IMR-90 (cell line): ENCODE measurements around the gene KCNJ6. TPM values are rescaled to one million over a fixed set of nuclear protein-coding genes. Genes with fewer than 3 reads are reported as not detected.

Source experiments
- ATAC-seq: fragments of 200-7000 bp; cut with Tn5 transposase; 2 replicates; pipeline ENCODE4 v1.9.1; 2020; ENCODE audit warnings: low read depth, mild to moderate bottlenecking, moderate library complexity
- BruUV-seq: library from RNA; stranded (reverse); fragments of 400-500 nt; replicated peaks from 2 replicates; lab custom pipeline; 2021; lab: Mats Ljungman, UMichigan
- CTCF ChIA-PET: fragments of 300-600 bp; formaldehyde crosslinking; extraction: SDS; loops from one replicate; lab custom pipeline; 2021; ENCODE audit warnings: antibody characterized with exemption; lab: Yijun Ruan, JAX
- POLR2A ChIA-PET: fragments of 300-600 bp; sonication (Branson Sonifier 250); formaldehyde crosslinking; loops from one replicate; lab custom pipeline; 2022; ENCODE audit warnings: antibody characterized with exemption; ENCODE audit not compliant: unreplicated experiment; lab: Charles Lee
- DNase-seq: peaks from one replicate; pipeline ENCODE4 v3.0.0; 2013
- H2AFZ ChIP-seq: replicated peaks from 2 replicates; pipeline ENCODE3; 2013; ENCODE audit warnings: low read length, mild to moderate bottlenecking; ENCODE audit not compliant: poor library complexity
- H2AK5ac ChIP-seq: 2 replicates; pipeline ENCODE4 v1.6.1; 2013; ENCODE audit warnings: low read depth, low read length, inconsistent platforms
- H2AK9ac ChIP-seq: replicated peaks from 2 replicates; pipeline ENCODE3; 2013; ENCODE audit warnings: mild to moderate bottlenecking, low read depth, low read length, moderate library complexity; ENCODE audit not compliant: poor library complexity
- H2BK120ac ChIP-seq: 2 replicates; pipeline ENCODE4 v1.6.1; 2013; ENCODE audit warnings: low read depth, low read length, inconsistent platforms
- H2BK15ac ChIP-seq: 3 replicates; pipeline ENCODE4 v1.6.1; 2013; ENCODE audit warnings: low read depth, low read length, inconsistent platforms
- H2BK20ac ChIP-seq: 2 replicates; pipeline ENCODE4 v1.6.1; 2013; ENCODE audit warnings: low read depth, mild to moderate bottlenecking, inconsistent platforms, low read length, moderate library complexity
- H2BK5ac ChIP-seq: 2 replicates; pipeline ENCODE4 v1.6.1; 2013; ENCODE audit warnings: mild to moderate bottlenecking, low read depth, low read length, inconsistent platforms; ENCODE audit not compliant: poor library complexity, severe bottlenecking
- H3K14ac ChIP-seq: replicated peaks from 2 replicates; pipeline ENCODE4 v1.6.1; 2013; ENCODE audit warnings: low read depth, low read length, inconsistent platforms
- H3K18ac ChIP-seq: 2 replicates; pipeline ENCODE4 v1.6.1; 2013; ENCODE audit warnings: low read depth, low read length, control low read depth
- H3K23ac ChIP-seq: 2 replicates; pipeline ENCODE4 v1.6.1; 2013; ENCODE audit warnings: low read depth, low read length, inconsistent platforms
- H3K27ac ChIP-seq: 2 replicates; pipeline ENCODE4 v1.5.1; 2013; ENCODE audit warnings: mild to moderate bottlenecking, control low read depth, low read length; ENCODE audit not compliant: insufficient read depth
- H3K27me3 ChIP-seq: 2 replicates; pipeline ENCODE4 v1.6.1; 2013; ENCODE audit warnings: low read length; ENCODE audit not compliant: control insufficient read depth, insufficient read depth
- H3K36me3 ChIP-seq: 2 replicates; pipeline ENCODE4 v1.6.1; 2013; ENCODE audit warnings: low read length, mixed read lengths; ENCODE audit not compliant: control insufficient read depth, insufficient read depth
- H3K4ac ChIP-seq: 2 replicates; pipeline ENCODE4 v1.6.1; 2013; ENCODE audit warnings: low read depth, low read length, inconsistent platforms
- H3K4me1 ChIP-seq: 2 replicates; pipeline ENCODE4 v1.6.1; 2013; ENCODE audit warnings: low read length, mixed read lengths; ENCODE audit not compliant: control insufficient read depth, insufficient read depth
- H3K4me2 ChIP-seq: 2 replicates; pipeline ENCODE4 v1.6.1; 2013; ENCODE audit warnings: low read depth, mild to moderate bottlenecking, control low read depth, low read length, moderate library complexity
- H3K4me3 ChIP-seq: 2 replicates; pipeline ENCODE4 v1.5.1; 2013; ENCODE audit warnings: low read depth, mild to moderate bottlenecking, control low read depth, low read length, moderate library complexity; ENCODE audit not compliant: insufficient read depth
- H3K56ac ChIP-seq: 2 replicates; pipeline ENCODE4 v1.6.1; 2013; ENCODE audit warnings: low read length, inconsistent platforms; ENCODE audit not compliant: insufficient read depth; ENCODE audit errors: extremely low read depth
- H3K79me1 ChIP-seq, 2 experiments: 2 replicates each; pipeline ENCODE4 v1.6.1; 2013; ENCODE audit warnings: low read length in 2 of 2, inconsistent platforms in 1 of 2, low read depth in 1 of 2
- H3K9ac ChIP-seq: 2 replicates; pipeline ENCODE4 v1.6.1; 2013; ENCODE audit warnings: low read depth, low read length, control low read depth
- H3K9me1 ChIP-seq: 2 replicates; pipeline ENCODE4 v1.6.1; 2013; ENCODE audit warnings: low read length, inconsistent platforms; ENCODE audit not compliant: insufficient read depth
- H3K9me3 ChIP-seq: 2 replicates; pipeline ENCODE4 v1.6.1; 2013; ENCODE audit warnings: low read length; ENCODE audit not compliant: control insufficient read depth, insufficient read depth
- H4K20me1 ChIP-seq: 2 replicates; pipeline ENCODE4 v1.6.1; 2013; ENCODE audit warnings: low read length, inconsistent platforms; ENCODE audit not compliant: insufficient read depth
- H4K5ac ChIP-seq: 2 replicates; pipeline ENCODE4 v1.6.1; 2013; ENCODE audit warnings: mild to moderate bottlenecking, low read depth, low read length, control low read depth
- H4K8ac ChIP-seq, 2 experiments: 2 replicates each; pipeline ENCODE4 v1.6.1; 2013; ENCODE audit warnings: low read depth in 2 of 2, low read length in 2 of 2, control low read depth in 1 of 2, inconsistent platforms in 1 of 2
- H4K91ac ChIP-seq: 2 replicates; pipeline ENCODE4 v1.6.1; 2013; ENCODE audit warnings: low read depth, low read length, inconsistent platforms; ENCODE audit not compliant: insufficient read depth
- BHLHE40 ChIP-seq: fragments of 150-350 bp; IDR thresholded peaks from 2 replicates; pipeline ENCODE4 v1.6.1; 2016; ENCODE audit warnings: mild to moderate bottlenecking, low read depth, low read length
- CEBPB ChIP-seq: IDR thresholded peaks from 2 replicates; pipeline ENCODE4 v1.6.1; 2012; ENCODE audit warnings: low read depth, low read length, improper control_type of control experiment
- CHD1 ChIP-seq: IDR thresholded peaks from 2 replicates; pipeline ENCODE4 v1.6.1; 2012; ENCODE audit warnings: low read depth, low read length, improper control_type of control experiment
- FOS ChIP-seq: fragments of 150-350 bp; IDR thresholded peaks from 2 replicates; pipeline ENCODE4 v1.6.1; 2016; ENCODE audit warnings: low read depth, low read length
- MAFK ChIP-seq: IDR thresholded peaks from 2 replicates; pipeline ENCODE4 v1.6.1; 2012; ENCODE audit warnings: low read depth, low read length, improper control_type of control experiment
- MAZ ChIP-seq: IDR thresholded peaks from 2 replicates; pipeline ENCODE4 v1.6.1; 2012; ENCODE audit warnings: low read depth, mild to moderate bottlenecking, low read length, improper control_type of control experiment, moderate library complexity, borderline replicate concordance
- MXI1 ChIP-seq: IDR thresholded peaks from 2 replicates; pipeline ENCODE4 v1.6.1; 2012; ENCODE audit warnings: low read depth, mild to moderate bottlenecking, low read length, moderate library complexity, borderline replicate concordance
- NFE2L2 ChIP-seq: fragments of 150-350 bp; IDR thresholded peaks from 2 replicates; pipeline ENCODE4 v1.6.1; 2016; ENCODE audit warnings: low read depth, mild to moderate bottlenecking, low read length
- RAD21 ChIP-seq: IDR thresholded peaks from 2 replicates; pipeline ENCODE4 v1.6.1; 2012; ENCODE audit warnings: low read length, improper control_type of control experiment
- RCOR1 ChIP-seq: IDR thresholded peaks from 2 replicates; pipeline ENCODE4 v1.6.1; 2012; ENCODE audit warnings: mild to moderate bottlenecking, low read length, improper control_type of control experiment; ENCODE audit not compliant: insufficient replicate concordance
- RFX5 ChIP-seq: IDR thresholded peaks from 2 replicates; pipeline ENCODE4 v1.8.0; 2012; ENCODE audit warnings: low read depth, mild to moderate bottlenecking, low read length, moderate library complexity
- SMC3 ChIP-seq: fragments of 150-350 bp; IDR thresholded peaks from 2 replicates; pipeline ENCODE4 v1.6.1; 2016; ENCODE audit warnings: low read depth, mild to moderate bottlenecking, antibody characterized with exemption, low read length, moderate library complexity
- WGBS, 2 experiments: methylation state at CpG; one replicate each; pipeline versions ENCODE4 v1.1.5 to v1.1.7; 2013; ENCODE audit warnings: missing lambda C conversion rate in 2 of 2; ENCODE audit not compliant: insufficient read length in 1 of 2; ENCODE audit errors: extremely low coverage in 2 of 2; 5-methylcytosine and 5-hydroxymethylcytosine counted together
- dilution Hi-C: fragments of 300-500 bp; cut with HindIII; formaldehyde crosslinking; loops from one replicate; pipeline ENCODE4 v1.14.3; 2018; ENCODE audit warnings: low sequenced_read_pairs; ENCODE audit not compliant: unreplicated experiment
- in situ Hi-C: fragments of 300-500 bp; cut with MboI; formaldehyde crosslinking; loops from 3 replicates; pipeline ENCODE4 v1.14.3; 2019; ENCODE audit warnings: low sequenced_read_pairs, inconsistent platforms, mixed read lengths
- intact Hi-C: fragments of 100-400 bp; cut with micrococcal nuclease; formaldehyde crosslinking; loops from 2 replicates; pipeline ENCODE4 v1.10.0; 2022
- polyA plus RNA-seq, 3 experiments: library from polyadenylated mRNA; depleted of rRNA; stranded (reverse); fragments of >200 nt; gene quantifications; 2 replicates each; pipeline ENCODE4 v1.2.3, GENCODE V29; 2012; ENCODE audit warnings: low replicate concordance in 1 of 3
- total RNA-seq: library from RNA; depleted of rRNA; stranded (reverse); fragments of >200 nt; gene quantifications from 2 replicates; pipeline ENCODE4 v1.2.3, GENCODE V29; 2012
- TF ChIP-seq, protein P1 (sequence below): fragments of 150-350 bp; IDR thresholded peaks from 2 replicates; pipeline ENCODE4 v1.6.1; 2017; ENCODE audit warnings: mild to moderate bottlenecking, antibody characterized with exemption, low read length, low read depth
- TF ChIP-seq, protein P2 (sequence below): fragments of 150-350 bp; IDR thresholded peaks from 2 replicates; pipeline ENCODE4 v1.6.1; 2016; ENCODE audit warnings: low read depth, mild to moderate bottlenecking, low read length, moderate library complexity, borderline replicate concordance
- TF ChIP-seq, protein P3 (sequence below): conservative IDR thresholded peaks from 2 replicates; pipeline ENCODE4 v1.5.1; 2012; ENCODE audit warnings: mild to moderate bottlenecking, low read depth, low read length, improper control_type of control experiment

The KCNJ6 gene
- total and polyA plus RNA-seq, 2 of the 4 experiments (the other 2 are of a cell fraction), result under 0.01 to 0.02 TPM

DNA sequence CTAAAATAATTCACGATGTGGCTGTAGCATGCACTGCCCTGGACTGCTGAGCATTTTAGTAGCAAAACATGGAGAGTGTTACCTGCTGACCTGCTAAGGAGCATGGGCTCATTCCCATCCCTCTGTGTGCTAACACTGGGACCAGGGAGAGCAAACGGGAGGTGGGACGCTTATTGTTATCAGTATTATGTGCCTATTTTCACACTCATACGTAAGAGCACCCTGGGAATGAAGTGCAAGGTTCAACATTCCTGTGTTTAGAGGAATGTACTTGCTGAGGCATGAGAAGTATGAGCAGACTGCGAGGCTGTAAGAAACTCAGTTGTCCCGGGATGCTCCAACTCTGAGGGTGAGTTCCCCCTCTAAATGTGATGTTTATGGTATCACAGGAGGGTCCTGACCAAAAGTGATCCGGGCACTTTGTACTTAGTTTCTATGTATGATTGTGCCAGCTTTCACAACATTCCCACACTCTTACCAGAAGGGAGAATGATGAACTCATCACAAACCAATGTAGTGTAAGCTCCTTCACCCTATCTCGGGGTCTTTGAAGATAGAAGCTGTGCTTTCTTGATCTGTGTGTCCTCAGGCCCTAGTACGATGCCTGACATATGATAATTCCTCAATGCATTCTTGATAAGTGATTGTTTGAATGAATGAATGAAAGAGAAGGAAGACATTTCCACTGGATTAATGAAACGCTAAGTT, 164.8 kb downstream of the KCNJ6 start:
- Histone ChIP-seq H4K8ac (no peak overlapping the region), H2BK20ac (no peak overlapping the region), H2AFZ (no peak overlapping the region), H3K4me2 (peak overlapping the region; percentile 50; the same call in 1 of the 2 replicates), H4K5ac (no peak overlapping the region), H4K91ac (no peak overlapping the region), H3K56ac (no peak overlapping the region), H3K36me3 (no peaks in the 10 kb centered on the region), H3K14ac (no peak overlapping the region), H3K9me1 (no peaks in the 10 kb centered on the region), H3K27ac (no peak overlapping the region), H4K20me1 (no peaks in the 10 kb centered on the region), H2AK9ac (no peak overlapping the region), H3K27me3 (peaks cover 67% of the 10 kb centered on the region), H3K4ac (no peak overlapping the region), H3K9ac (no peak overlapping the region), H3K23ac (no peak overlapping the region), H2BK15ac (no peak overlapping the region), H3K4me1 (peaks cover 2% of the 10 kb centered on the region), H3K79me1 (no peaks in the 10 kb centered on the region), H3K18ac (no peak overlapping the region), H3K4me3 (no peak overlapping the region), H2AK5ac (no peak overlapping the region), H2BK5ac (no peak overlapping the region), H3K9me3 (no peaks in the 10 kb centered on the region), H2BK120ac (no peak overlapping the region)
- in situ Hi-C loops, result loop anchor here (5.0 kb wide), 1 partner anchor 176 kb away; no protein-coding TSS in a partner anchor
- CTCF ChIA-PET, result interaction anchor here (1.6 kb wide), 1 partner anchor 11 kb away, joined by 4 read pairs; no protein-coding TSS in a partner anchor
- peak; percentile 81 for ATAC-seq
- dilution Hi-C loops, result no loop called here
- POLR2A ChIA-PET, result no interaction called here
- no TSS peak for BruUV-seq
- intact Hi-C loops, result no loop called here
- peak; percentile 33 for DNase-seq
- 70% methylated on average over 2 of the region's 10 CpGs; no CpG with 5 or more reads in 1 of the 2 experiments for WGBS, 2 experiments
- TF ChIP-seq, protein P1, sequence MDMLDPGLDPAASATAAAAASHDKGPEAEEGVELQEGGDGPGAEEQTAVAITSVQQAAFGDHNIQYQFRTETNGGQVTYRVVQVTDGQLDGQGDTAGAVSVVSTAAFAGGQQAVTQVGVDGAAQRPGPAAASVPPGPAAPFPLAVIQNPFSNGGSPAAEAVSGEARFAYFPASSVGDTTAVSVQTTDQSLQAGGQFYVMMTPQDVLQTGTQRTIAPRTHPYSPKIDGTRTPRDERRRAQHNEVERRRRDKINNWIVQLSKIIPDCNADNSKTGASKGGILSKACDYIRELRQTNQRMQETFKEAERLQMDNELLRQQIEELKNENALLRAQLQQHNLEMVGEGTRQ, result no peak
- TF ChIP-seq MAFK (no peak), RCOR1 (no peak), SMC3 (no peak), CHD1 (no peak), BHLHE40 (no peak), FOS (no peak), MXI1 (no peak), RAD21 (no peak), NFE2L2 (no peak), RFX5 (no peak), MAZ (no peak), CEBPB (no peak)
- TF ChIP-seq, protein P2, sequence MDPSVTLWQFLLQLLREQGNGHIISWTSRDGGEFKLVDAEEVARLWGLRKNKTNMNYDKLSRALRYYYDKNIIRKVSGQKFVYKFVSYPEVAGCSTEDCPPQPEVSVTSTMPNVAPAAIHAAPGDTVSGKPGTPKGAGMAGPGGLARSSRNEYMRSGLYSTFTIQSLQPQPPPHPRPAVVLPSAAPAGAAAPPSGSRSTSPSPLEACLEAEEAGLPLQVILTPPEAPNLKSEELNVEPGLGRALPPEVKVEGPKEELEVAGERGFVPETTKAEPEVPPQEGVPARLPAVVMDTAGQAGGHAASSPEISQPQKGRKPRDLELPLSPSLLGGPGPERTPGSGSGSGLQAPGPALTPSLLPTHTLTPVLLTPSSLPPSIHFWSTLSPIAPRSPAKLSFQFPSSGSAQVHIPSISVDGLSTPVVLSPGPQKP, result no peak
- TF ChIP-seq, protein P3, sequence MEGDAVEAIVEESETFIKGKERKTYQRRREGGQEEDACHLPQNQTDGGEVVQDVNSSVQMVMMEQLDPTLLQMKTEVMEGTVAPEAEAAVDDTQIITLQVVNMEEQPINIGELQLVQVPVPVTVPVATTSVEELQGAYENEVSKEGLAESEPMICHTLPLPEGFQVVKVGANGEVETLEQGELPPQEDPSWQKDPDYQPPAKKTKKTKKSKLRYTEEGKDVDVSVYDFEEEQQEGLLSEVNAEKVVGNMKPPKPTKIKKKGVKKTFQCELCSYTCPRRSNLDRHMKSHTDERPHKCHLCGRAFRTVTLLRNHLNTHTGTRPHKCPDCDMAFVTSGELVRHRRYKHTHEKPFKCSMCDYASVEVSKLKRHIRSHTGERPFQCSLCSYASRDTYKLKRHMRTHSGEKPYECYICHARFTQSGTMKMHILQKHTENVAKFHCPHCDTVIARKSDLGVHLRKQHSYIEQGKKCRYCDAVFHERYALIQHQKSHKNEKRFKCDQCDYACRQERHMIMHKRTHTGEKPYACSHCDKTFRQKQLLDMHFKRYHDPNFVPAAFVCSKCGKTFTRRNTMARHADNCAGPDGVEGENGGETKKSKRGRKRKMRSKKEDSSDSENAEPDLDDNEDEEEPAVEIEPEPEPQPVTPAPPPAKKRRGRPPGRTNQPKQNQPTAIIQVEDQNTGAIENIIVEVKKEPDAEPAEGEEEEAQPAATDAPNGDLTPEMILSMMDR, result no peak
